ENCODE measurements around the gene USP24. TPM values are rescaled to one million over a fixed set of nuclear protein-coding genes. Genes with fewer than 3 reads are reported as not detected.

USP24 gene
- total RNA-seq, 1 experiment from 2014 or later: 45.7 TPM

GRCh38 chr1:55054396-55054795 lies 160.8 kb downstream of the USP24 start:
- Mint-ChIP-seq H3K4me3 (ENCODE audit: unreplicated experiment) (no peak overlapping the region), H3K27me3 (ENCODE audit: insufficient read depth, unreplicated experiment) (no peaks in the 10 kb centered on the region), H3K9me3 (ENCODE audit: unreplicated experiment) (no peaks in the 10 kb centered on the region), H3K27ac (ENCODE audit: low read depth, unreplicated experiment) (no peak overlapping the region), H3K36me3 (ENCODE audit: insufficient read depth, unreplicated experiment) (no peaks in the 10 kb centered on the region), H3K4me1 (ENCODE audit: insufficient read depth, unreplicated experiment) (no peaks in the 10 kb centered on the region)
- ChIA-PET POLR2A (no interaction called here), CTCF (interaction anchor here (1.0 kb wide), 1 partner anchor 104 kb away, joined by 4 read pairs; no protein-coding TSS in a partner anchor)
- TF ChIP-seq CTCF (IDR thresholded peaks at IDR 0.05; ENCODE audit: unreplicated experiment): no peak
- no TSS peak for BruUV-seq (replicated peaks)
- intact Hi-C loops (cut with micrococcal nuclease): no loop called here
- DNase-seq (ENCODE audit: unreplicated experiment): no peak

GRCh38 chr1:55053265-55053954 lies 161.8 kb downstream of the USP24 start:
- intact Hi-C loops (cut with micrococcal nuclease): no loop called here
- H3K4me3 Mint-ChIP-seq (ENCODE audit: unreplicated experiment): no peak overlapping the region
- H3K36me3 Mint-ChIP-seq (ENCODE audit: insufficient read depth, unreplicated experiment): no peaks in the 10 kb centered on the region
- no peak for DNase-seq (ENCODE audit: unreplicated experiment)
- no TSS peak for BruUV-seq (replicated peaks)
- CTCF ChIA-PET: no interaction called here
- H3K4me1 Mint-ChIP-seq (ENCODE audit: insufficient read depth, unreplicated experiment): no peaks in the 10 kb centered on the region
- TF ChIP-seq CTCF (IDR thresholded peaks at IDR 0.05; ENCODE audit: unreplicated experiment): no peak
- no peak overlapping the region for H3K27ac Mint-ChIP-seq (ENCODE audit: low read depth, unreplicated experiment)
- no peaks in the 10 kb centered on the region for H3K9me3 Mint-ChIP-seq (ENCODE audit: unreplicated experiment)
- H3K27me3 Mint-ChIP-seq (ENCODE audit: insufficient read depth, unreplicated experiment): no peaks in the 10 kb centered on the region
- POLR2A ChIA-PET: no interaction called here

DNA sequence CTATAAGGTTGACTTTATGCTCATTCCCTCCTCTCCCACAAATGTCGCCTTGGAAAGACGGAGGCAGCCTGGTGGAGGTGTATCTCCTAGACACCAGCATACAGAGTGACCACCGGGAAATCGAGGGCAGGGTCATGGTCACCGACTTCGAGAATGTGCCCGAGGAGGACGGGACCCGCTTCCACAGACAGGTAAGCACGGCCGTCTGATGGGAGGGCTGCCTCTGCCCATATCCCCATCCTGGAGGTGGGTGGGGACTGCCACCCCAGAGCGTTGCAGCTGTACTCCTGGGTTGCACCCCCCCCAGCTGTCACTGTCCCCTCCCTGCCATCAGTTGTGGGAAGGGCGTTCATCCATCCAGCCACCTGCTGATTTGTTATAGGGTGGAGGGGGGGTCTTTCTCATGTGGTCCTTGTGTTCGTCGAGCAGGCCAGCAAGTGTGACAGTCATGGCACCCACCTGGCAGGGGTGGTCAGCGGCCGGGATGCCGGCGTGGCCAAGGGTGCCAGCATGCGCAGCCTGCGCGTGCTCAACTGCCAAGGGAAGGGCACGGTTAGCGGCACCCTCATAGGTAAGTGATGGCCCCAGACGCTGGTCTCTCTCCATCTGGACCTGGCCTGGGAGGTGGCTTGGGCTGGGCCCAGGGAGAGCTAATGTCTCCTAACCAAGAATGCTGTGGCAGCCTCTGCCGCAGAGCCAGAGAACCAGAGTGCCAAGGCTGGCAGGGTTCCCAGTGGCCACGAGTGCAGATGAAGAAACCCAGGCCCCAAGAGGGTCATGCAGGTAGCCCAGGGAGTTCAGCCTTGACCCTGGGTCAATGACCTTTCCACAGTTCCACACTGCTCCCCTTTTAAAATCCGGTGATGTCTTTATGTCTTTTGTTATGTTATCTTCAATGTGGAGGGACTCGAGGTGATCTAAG lies 162.7 kb downstream of the USP24 start:
- no peaks in the 10 kb centered on the region for H3K27me3 Mint-ChIP-seq (ENCODE audit: insufficient read depth, unreplicated experiment)
- ChIA-PET POLR2A (no interaction called here), CTCF (no interaction called here)
- no peaks in the 10 kb centered on the region for H3K36me3 Mint-ChIP-seq (ENCODE audit: insufficient read depth, unreplicated experiment)
- H3K4me3 Mint-ChIP-seq (ENCODE audit: unreplicated experiment): no peak overlapping the region
- no peaks in the 10 kb centered on the region for H3K4me1 Mint-ChIP-seq (ENCODE audit: insufficient read depth, unreplicated experiment)
- no peak overlapping the region for H3K27ac Mint-ChIP-seq (ENCODE audit: low read depth, unreplicated experiment)
- no peaks in the 10 kb centered on the region for H3K9me3 Mint-ChIP-seq (ENCODE audit: unreplicated experiment)
- DNase-seq (ENCODE audit: unreplicated experiment): no peak
- intact Hi-C loops (cut with micrococcal nuclease): no loop called here
- TF ChIP-seq CTCF (IDR thresholded peaks at IDR 0.05; ENCODE audit: unreplicated experiment): no peak
- no TSS peak for BruUV-seq (replicated peaks)

GRCh38 chr1:55051621-55052020 lies 163.5 kb downstream of the USP24 start:
- no peak for DNase-seq (ENCODE audit: unreplicated experiment)
- POLR2A ChIA-PET: no interaction called here
- Mint-ChIP-seq H3K4me1 (ENCODE audit: insufficient read depth, unreplicated experiment) (no peaks in the 10 kb centered on the region), H3K27me3 (ENCODE audit: insufficient read depth, unreplicated experiment) (no peaks in the 10 kb centered on the region), H3K4me3 (ENCODE audit: unreplicated experiment) (no peak overlapping the region), H3K27ac (ENCODE audit: low read depth, unreplicated experiment) (no peak overlapping the region), H3K36me3 (ENCODE audit: insufficient read depth, unreplicated experiment) (no peaks in the 10 kb centered on the region), H3K9me3 (ENCODE audit: unreplicated experiment) (no peaks in the 10 kb centered on the region)
- no TSS peak for BruUV-seq (replicated peaks)
- CTCF ChIA-PET: no interaction called here
- intact Hi-C loops (cut with micrococcal nuclease): no loop called here
- TF ChIP-seq CTCF (IDR thresholded peaks at IDR 0.05; ENCODE audit: unreplicated experiment): no peak
